D721Med (cell line): Measurements from ENCODE around the gene FGF11.
"Not testable (repeated sequence)": the region's sequence is repeated elsewhere in the genome, so short reads cannot be mapped to it uniquely, and the experiment has no call there.

Source experiments
- DNase-seq: peaks from one replicate; pipeline ENCODE4 v3.0.0; 2011; ENCODE audit warnings: low spot score; ENCODE audit not compliant: insufficient read length
- FAIRE-seq: peaks from 2 replicates; lab custom pipeline; 2011; peaks lifted over from hg19 to GRCh38; lab: Jason Lieb, UNC
- CTCF ChIP-seq: IDR thresholded peaks from 2 replicates; pipeline ENCODE4 v1.5.1; 2012; ENCODE audit warnings: mild to moderate bottlenecking, control low read depth; ENCODE audit not compliant: insufficient read depth; ENCODE audit errors: missing control alignments

The FGF11 gene

GRCh38 chr17:7479213-7480088, 40.1 kb downstream of the FGF11 start, which contains the start of gene ZBTB4:
Gene ZBTB4 (minus strand): TSS chr17:7479631. CDS start chr17:7466801, 12,830 bp downstream.
- DNase-seq (no peak), FAIRE-seq (no peak)
- TF ChIP-seq CTCF = no peak

GRCh38 chr17:7480089-7480384, 40.7 kb downstream of the FGF11 start:
- FAIRE-seq = no peak
- no peak for TF ChIP-seq CTCF

GRCh38 chr17:7481275-7481674, 42.0 kb downstream of the FGF11 start, which contains the start of gene SLC35G6:
Gene SLC35G6 (plus strand): TSS chr17:7481446. CDS start chr17:7481517, 71 bp downstream.
- DNase-seq, FAIRE-seq: not testable (repeated sequence)

More at GRCh38 chr17:7480089-7480384, 40.7 kb downstream of the FGF11 start:
- DNase-seq = no peak

DNA sequence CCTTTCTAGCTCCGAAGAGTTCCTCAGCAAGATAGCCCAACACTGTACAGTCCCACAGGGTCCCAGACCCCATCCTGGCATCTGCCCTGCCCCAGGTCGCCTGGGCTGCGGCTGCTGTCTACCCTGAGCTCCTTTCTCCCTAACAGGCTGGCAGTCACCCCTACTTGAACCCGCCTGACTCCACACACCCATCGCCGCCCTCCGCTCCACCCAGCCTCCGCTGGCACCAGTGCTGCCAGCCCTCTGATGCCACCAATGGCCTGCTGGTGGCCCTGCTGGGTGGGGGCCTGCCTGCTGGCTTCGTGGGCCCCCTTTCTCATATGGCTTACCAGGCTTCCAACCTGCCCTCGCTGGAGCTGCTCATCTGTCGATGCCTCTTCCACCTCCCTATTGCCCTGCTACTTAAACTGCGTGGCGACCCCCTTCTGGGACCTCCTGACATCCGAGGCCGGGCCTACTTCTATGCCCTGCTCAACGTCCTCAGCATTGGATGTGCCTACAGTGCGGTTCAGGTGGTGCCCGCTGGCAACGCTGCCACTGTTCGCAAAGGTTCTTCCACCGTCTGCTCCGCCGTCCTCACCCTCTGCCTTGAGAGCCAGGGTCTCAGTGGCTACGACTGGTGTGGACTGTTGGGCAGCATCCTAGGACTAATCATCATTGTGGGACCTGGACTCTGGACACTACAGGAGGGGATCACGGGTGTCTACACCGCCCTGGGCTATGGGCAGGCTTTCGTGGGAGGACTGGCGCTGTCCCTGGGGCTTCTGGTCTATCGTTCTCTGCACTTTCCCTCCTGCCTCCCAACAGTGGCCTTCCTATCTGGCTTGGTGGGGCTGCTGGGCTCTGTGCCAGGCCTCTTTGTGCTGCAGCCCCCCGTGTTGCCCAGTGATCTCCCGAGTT, 42.8 kb downstream of the FGF11 start:
- DNase-seq, FAIRE-seq: not testable (repeated sequence)

- DNase-seq, FAIRE-seq: not testable (repeated sequence)
Observed at GRCh38 chr17:7482742-7483088, 43.4 kb downstream of the FGF11 start.

DNA sequence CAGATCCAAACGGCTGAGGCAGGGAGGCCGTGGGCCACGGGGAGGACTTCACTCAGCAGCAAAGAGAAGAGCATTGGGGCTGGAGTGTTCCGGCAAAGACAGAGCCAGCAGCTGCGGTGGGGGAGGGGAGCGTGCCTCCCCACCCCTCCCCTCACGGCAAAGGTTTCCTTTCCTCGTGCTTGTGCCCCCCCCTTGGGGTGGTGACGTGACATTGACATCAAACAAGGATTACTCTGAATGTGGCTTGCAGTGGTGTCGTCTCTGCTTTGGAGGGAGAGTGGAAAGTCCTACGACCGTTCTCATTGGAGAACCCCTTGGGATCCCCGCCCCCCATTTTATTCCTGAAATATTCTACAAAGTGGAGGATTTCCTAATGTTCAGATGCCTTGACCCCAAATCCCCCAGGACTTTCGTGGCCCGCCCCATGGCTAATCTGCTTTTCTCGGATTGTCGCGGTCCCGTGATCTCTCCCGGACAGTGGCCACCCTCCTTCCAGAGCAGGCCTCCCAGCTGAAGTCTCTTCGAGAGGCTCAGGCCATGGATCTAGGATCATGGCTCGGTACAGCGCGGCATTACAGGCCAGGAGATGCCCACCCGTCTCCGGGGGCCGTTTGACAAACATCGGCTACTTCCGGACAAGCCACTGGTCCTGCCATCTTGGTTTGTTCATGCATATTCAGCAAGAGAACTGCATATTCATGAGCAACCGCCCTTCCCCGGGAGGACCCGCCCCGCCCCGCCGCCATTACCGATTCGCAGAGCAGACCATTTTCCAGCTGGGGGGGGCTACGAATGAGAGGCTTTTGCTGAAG, 44.1 kb downstream of the FGF11 start:
- peak; percentile 67 for FAIRE-seq
- no peak for TF ChIP-seq CTCF
- DNase-seq = peak; percentile 87

GRCh38 chr17:7484067-7484918, 45.0 kb downstream of the FGF11 start, which contains the start of gene POLR2A:
Gene POLR2A (plus strand): TSS chr17:7484366.
- no peak for FAIRE-seq
- no peak for TF ChIP-seq CTCF
- DNase-seq = peak; percentile 75
